Activated CD8-positive, alpha-beta memory T cell treated with anti-CD3 and anti-CD28 coated beads, Interleukin-2, amount 50 U/mL, for 24 hours (primary cell): ENCODE data around the gene SETD3.
A peak's percentile ranks its signal among the peaks of the same experiment; 100 is the strongest.

Experiments used
- DNase-seq: peaks from one replicate; pipeline ENCODE4 v3.0.0-alpha.2; 2020; ENCODE audit errors: extremely low read depth

SETD3 gene

DNA sequence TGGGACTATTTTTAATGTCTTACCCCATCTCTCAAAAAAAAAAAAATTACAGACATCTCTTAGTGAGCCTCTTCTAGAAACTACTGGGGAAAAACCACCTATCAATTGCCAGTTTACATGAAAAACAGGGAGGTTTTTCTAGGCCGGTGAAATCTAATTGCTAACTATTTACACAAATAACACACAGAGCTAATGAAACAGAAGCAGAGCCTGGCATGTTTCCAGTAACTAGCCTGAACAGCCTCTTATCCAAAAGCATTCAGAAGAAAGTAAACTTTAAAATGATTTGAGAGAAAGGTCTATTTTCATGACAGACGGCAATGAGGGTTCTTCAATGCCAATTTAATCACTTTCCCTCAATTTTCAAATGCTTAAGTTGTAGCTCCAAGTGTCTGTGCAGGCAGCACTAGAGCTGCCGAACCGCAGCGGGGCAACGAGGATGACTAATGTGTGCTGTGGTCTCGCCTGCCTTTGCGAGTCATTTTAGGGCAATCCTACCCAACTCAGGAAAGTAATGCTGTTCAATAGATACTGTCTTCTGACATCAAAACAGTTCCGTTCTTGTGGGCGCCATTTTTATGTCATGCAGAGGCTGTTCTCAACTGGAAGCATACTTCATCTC is 84.6 kb downstream of the SETD3 start:
- DNase-seq = peak; percentile 2

DNA sequence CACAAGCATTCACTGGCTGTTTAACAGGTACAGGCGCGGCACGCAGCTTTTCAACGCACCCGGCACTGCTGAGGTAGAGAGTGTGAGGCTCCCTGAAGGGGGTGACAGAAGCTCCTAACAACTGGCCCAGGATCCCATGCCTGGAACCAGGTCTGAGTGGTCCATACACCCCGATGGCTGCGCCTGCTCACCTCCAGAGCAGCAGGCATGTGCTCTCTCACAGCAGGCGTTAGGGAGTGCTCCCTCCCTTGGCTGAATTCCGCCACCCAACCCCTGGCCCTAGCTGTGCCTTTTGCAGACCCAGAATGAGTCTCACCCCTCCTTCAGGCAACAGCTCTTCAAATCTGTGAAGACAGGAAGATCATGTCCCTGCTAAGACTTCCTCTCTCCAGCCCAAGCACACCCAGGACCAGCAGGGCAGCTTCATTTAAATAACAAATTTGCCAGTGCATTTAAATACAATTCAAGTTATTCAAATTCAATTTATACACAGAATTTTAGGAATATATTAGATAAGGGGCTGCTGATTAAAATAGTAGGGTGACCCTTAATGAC is 86.0 kb downstream of the SETD3 start:
- no peak for DNase-seq

DNA sequence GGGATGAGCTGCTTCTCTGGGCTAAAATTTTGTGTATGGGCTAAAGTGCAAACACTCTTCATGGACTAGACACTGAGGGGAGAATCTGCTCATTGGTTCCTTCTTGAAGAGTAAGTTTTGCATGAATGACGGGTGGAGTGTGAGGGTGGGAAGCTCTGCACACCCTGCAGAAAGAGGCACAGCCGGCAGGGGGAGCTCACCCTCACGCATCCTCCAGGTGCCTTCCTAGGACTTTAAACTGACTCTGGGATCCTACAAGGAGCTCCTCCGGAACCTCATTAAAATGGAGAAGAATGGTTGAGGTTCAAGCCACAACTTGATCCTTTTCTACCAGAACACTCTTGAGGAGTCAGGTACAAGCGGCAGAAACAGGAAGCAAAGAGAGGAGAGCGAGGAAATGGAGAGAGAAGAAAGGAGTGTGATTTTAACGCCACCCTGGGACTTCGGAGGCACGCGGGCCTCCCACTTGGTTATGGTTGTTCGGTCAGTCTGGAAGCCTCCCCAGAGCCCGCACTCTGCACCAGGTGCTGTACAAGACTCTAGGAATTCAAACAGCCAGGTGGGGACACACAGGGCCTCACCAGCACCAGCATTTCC is 87.5 kb downstream of the SETD3 start:
- no peak for DNase-seq

DNA sequence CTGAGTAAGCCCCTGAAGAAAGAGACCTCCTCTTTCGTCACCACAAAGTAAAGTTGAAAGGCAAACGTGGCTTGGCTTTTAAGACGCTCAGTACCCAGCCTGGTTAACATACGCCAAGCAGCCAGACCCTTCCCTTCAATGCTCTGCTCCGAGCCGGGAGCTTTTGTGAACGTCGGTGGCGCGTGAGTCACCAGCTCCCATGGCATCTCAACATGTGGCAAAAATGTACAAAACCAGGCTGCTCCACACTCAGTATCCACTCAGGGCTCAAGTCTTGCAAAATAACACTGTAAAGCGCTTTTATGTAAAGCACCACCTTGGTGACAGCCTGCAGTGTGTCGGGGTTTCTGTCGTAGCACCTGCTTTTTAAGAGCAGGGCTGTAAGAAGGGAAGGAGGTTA is 89.0 kb downstream of the SETD3 start:
- no peak for DNase-seq

DNA sequence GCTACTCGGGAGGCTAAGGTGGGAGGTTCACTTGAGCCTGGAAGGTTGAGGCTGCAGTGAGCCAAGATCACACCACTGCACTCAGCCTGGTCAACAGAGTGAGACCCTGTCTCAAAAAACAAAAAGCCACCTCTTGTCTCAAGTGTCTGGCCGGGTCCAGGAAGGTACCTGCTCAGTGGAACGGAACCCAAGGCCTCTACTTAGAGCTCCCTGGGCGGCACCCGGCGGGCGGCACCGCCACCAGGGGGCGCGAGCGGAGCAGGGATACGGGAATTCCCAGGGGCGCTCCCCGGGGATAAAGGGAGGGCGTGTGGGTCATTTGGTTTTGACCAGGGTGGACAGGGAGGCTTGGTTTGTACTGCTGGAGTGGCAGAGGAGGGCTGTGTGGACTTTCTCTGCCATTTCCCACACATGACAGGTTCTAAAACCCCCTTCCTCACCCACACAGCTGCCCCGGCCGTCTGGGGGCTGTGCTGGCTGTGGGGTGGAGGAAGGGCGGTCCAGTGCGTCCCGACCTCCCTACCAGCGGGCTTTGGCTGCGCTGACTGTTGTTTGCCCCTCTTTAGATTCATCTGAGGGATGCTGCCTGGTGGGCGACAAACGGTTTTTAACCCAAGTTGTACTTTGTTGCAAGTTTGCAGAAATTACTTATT is 91.4 kb downstream of the SETD3 start:
- no peak for DNase-seq

DNA sequence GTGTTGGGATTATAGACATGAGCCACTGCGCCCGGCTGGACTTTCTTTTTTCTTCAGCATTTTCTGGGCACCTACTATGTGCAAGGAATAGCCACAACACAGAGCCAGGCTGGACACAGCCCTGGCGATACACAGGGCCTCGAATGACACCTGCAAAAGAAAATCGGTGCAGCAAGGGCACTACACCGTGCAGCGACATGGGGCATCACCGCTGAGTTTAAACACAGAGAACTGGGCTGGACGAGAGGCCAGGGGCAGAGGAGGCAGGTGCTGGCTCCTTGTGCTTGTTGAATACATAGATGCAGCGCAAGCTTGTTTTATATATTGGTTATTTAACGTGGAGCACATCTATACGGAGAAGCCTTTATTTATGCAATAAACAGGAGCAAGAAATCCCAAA is 92.4 kb downstream of the SETD3 start:
- DNase-seq = no peak

DNA sequence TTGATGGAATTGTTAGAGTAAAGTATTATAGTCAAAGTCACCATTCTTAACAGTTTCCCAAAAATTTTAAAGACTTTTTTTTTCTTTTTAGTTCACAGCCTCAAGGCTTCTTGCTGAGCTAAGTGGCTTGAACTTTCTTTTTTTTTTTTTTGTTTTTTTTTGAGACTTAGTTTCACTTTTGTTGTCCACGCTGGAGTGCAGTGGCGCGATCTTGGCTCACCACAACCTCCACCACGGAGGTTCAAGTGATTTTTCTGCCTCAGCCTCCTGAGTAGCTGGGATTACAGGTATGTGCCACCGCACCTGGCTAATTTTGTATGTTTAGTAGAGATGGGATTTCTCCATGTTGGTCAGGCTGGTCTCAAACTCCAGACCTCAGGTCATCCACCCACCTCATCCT is 92.8 kb downstream of the SETD3 start:
- DNase-seq = no peak

DNA sequence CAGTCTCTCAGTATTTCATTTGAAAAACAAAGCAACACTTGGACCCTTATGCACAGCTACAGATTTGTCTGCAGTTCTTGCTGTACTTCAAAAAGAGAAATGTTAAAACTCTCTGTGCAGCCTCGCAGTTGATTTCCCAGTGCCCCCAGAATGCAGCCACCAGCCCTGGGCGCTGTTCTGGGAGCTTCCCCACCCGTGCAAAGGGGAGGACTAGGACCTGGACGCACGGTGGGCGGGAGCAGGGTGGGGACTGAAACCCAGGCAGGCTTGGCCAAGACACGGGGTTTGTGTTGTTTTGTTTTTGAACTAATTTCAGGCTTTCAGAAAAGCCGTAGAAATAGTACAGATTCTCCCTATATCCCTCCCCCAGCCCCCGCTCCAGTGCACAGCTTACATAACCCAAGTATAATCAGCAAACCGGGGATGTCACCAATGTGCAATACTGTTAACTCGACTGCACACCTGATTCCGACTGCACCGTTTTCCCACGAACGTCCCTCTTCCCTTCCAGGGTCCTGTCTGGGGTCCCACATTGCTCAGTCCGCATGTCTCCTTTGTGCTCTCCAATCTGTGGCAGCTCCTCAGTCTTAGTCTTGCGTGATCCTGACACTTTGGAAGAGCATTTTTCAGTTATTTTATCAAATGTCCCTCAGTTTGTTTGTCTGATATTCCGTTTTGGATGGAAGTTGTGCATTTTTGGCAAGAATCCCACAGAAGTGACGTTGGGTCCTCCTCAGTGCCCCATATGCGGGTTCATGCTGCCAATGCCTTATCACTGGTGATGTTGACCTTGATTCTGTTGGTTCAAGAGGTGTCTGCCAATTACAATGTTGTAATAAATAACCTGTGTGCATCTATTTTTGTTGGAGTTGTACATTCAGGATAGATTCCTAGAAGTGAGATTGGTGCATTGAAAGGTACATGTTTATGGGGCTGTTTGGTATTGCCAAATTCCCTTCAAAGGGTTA is 95.9 kb downstream of the SETD3 start:
- no peak for DNase-seq

DNA sequence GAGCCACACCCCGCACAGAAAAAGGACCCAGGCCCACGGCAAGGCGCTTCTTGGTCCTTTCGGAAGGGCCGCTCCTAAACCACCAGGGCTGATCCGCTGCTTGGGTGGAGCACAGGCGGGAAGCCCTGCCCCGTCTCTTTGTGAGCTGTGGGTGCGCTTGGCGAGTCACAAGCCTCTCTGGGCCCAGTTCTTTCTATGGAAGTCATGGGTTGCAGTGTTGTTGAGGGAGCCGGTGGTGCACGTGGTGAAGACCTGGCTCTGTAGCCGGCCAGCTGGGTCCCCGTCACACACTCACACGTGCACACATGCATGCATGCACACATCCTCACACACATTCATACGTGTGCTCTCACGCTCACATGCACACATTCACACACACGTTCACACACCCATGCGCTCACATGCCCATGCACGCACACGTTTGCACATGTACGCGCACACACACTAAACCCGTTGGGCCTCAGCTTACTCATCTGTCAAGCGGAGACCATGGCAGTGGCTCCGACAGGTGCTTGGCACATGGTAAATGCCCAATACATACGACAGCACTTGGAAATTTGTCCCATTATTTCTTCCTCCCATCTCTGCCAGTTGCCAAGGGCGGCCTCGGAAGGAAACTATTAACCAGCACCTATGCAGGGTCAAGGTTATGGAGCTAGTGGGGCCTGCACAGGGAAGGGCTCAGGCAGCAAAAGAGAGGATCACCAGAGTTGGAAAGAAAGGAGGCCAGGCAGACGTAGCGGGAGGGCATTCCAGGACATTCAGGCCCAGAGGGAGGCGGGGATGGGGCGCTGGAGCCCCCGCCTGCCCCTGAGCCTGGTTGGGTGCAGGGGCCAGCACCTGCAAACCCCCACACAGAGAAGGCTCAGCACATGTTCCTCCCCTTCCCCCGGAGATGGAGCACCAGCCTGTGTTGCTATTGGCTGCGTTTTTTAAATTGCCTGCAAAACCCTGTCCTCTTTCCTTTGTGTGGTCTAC is 96.9 kb downstream of the SETD3 start:
- no peak for DNase-seq

DNA sequence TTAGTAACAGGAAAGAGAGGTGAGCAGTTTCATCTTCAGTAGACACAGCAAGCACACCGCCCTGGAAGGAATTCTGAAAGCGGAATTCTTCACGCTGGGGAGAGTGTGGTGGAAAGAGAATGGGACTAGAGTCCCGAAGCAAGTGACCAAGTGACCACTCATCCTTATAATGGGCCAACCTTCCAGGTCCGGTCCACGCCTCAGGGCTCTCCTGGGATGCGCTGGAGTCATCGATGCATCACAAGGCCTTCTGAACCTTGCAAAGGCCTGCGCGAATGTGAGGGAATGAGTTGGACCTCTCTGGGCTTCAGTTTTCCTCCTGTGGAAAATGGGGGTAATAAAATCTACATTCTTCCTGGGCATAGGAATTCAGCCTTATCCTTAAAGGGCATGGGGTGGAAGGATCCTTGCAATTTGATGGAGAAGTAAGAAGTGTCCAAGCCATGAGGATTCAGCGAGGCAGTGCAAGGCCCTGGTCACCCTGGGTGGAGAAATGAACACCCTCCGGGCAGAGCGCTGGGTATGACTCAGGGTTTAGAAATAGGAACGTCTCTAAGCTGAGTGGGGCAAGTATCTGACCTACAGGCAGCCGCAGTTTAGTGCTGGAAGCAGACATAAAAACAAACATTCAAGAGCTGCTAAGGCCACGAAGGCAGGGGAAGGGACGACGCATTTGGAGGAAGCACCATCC is 97.7 kb downstream of the SETD3 start:
- DNase-seq = no peak

DNA sequence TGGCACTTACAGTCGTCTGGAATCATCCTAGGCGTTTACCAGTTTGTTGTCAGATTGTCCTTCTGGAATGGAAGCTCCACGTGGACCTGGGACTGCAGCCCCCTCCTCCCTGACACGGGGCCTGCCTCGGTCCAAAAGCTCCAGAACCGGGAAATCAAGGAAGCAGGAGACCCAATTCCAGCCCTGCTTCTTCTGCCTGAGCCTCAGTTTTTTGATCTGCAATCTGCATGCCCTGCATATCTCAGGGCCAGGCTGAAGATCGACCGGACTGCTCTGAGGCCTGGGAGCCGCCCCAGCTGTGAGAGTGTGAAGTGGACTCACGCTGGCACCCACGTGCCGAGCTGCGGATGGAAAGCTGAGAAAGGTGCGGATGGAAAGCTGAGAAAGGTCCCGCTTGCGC is 98.6 kb downstream of the SETD3 start:
- DNase-seq = no peak

DNA sequence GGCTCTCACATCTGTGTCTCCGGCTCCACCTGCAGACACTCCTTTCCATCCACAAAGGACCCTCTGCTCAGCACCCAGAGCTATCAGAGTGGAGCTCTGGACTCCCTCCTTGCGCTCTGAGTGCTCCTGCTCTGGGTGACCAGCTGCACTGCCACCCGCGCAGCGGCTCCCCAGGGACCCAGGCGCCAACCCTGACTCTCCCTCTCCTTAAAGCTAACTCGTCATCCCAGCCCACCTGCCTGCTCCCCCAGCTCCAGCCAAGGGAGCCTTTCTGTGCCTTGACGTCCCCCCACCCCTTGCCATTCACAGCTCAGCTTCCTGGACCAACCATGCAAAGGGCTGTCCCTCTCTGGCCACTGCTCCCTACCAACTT is 99.0 kb downstream of the SETD3 start:
- no peak for DNase-seq

DNA sequence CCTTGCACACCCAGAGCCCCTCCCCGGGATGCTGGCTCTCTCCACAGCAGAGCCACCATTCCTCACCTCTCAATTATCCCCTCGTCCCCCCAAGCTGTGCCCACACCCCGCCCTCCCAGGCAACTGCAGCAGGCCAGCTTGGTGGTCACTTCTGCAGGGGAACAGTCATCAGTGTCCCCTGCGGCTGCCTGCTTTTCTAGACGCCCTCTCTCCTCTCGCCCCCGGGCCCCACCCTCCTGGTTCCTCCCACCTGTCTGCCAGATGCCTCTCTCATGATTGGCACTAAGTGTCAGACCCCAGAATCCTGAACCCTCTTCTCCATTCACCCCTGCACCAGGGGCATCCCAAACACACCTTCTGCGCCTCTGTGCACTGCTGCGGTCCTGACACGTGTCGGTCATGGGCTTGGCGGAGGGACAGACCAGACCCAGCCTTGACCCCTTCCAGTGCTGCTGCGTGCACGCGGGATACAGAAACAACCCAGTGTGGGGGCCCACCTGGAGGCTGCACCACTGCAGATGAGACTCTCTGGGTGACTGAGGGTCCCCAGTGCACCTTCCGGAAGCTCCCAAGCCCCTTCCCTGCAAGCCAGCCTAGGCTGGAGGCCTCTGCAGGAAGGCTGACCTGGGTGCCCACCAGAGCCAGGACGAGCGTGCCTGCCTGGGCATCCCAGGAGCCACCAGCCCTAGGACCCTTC is 99.5 kb downstream of the SETD3 start:
- no peak for DNase-seq

DNA sequence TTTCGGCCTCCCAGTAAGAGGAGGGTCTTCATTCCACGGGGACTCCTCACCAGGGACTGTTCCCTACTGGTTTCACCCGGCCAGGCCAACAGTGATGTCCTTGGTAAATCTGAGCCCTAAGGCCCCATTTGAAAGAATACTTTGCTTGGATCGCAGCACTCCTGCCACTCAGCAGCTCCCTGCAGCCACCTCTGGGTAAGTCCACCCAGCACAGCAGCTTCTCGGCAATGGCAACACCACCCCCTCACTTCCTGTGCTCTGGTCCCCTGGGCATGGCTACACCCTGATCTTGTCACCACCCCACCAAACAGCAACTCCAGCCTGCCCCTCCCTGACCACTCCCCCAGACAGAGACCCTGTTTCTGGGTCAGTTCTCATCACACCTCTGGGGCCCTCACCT is 100.3 kb downstream of the SETD3 start:
- DNase-seq = no peak

DNA sequence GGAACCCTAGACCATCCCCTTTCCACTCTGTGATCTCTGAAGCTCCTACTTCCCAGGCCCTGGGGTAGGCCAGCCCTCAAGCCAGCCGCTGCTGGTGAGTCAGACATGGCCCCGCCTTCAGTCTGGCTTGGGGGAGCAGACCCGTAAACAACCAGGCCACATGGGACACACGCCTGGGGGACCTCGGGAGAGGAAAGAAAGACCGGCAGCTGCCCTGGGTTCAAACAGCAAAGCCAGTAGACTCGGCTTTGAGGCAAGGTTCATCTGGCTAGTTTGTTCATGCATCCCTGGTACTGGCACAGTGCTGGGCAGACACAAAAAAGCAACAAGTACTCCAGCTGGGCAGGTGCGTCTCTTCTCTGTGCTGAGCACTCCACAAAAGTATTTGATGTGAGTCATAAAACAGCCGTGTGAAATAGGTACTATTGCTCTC is 101.9 kb downstream of the SETD3 start:
- DNase-seq = no peak

DNA sequence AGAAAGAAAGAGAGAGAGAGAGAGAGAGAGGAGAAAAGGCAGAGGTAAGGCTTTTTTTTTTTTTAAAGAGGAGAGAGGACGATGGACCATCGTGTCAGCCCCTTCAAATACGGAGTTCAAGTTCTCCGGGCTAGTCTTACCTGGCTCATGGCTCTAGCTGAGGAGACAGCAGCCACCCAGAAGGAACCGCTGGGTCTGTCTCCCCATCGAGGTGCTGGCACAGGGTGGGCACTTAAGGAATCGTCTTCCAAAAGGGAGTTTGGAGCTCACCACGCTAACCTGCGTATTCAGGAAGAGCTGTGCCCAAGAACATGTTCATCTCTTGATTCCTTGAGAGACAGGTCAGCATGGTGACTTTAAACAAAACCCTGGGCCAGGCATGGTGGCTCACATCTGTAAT is 102.7 kb downstream of the SETD3 start:
- no peak for DNase-seq

DNA sequence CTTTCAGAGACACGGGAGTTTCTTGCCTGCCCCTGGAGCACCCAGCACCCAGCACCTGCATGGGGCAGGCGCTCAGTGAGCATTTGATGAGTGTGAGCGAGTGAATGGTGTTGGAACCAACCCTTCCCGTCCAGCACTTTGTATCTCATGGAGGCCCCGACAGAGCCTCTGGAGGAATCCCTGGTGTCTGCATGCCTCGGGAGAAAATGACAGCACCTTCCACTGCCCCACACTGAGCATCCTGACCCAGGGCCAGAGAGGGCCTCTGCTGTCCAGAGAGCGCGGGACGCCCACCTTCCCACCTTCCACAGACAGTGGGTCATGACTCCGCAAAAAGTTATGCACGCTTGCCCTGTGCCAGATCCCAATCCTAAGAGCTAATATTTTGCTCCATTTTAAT is 105.7 kb downstream of the SETD3 start:
- DNase-seq = no peak

DNA sequence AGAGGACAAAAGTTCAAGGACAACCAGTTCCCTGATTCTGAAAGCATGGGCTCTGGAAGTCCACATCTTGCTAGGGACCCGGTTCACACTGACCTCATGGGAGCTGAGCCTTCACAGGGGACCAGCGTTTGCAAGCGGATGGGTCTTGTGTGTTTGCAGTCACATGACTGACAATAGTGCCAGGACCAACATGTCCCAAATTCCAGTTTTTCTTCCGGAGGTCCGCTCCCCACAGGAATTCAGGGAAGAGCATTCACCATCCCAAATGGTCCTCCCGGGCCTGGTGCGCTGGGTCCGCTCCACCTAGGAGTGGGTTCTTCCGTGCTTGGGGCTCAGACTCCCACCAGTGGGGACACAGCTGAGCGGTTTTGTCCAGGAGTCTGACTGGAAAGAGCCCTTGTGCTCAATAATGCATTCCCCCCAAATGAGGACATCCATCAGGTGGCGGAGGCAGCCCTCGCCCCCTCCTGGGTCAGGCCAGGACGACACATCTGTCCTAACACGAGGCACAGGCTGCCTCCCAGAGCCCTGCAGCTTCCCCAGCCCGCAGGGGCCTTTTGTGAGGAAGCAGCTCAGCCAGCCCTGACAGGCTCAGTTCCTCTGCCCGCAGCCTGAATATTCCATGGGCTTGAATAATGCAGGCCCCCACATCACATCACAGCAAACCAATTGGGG is 116.9 kb downstream of the SETD3 start:
- no peak for DNase-seq

DNA sequence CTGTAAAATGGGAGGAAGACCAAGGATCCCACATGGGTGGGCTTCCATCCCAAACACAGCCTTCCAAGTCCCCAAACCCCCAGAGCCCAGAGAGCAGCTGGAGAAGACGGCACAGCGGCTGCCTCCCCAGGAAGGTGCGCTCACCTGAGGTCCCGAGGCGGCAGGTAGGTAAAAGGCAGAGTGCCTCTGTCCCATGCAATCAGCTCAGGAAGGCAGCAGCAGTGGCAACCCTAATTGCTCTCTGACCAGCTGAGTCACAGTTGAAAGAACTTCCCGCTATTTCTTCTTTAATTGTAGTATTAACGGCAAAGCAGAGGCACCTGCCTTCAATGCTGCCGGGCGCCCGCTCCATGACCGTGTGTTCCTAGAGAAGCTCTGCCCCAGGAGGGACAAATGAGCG is 117.6 kb downstream of the SETD3 start:
- no peak for DNase-seq
